Measurements from ENCODE around the gene ZNF407.
"Not testable (repeated sequence)": the region's sequence is repeated elsewhere in the genome, so short reads cannot be mapped to it uniquely, and the experiment has no call there.

ZNF407 gene

DNA sequence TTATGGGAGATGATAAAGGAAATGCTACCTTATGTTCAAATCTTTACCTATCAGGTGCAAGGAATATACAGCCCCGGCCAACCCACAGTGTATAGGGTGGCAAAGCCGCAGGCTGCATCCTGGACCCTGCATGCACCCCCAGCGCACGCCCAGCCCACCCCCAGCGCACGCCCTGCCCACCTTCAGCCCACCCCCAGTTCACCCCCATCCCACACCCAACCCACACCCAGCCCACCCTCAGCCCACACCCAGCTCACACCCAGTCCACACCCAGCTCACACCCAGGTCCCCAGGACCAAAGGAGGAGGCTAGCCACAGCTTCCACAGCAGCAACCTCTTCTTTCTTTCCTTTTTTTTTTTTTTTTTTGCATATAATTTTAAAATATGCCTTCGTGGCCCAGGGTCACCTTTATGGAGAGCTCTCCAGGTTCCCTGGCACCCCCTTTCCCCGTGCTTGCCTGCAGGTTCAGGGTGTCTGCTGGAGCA is 490.4 kb downstream of the ZNF407 start:
- no peak overlapping the region for H3K4me3 ChIP-seq
- H3K9ac ChIP-seq: no peak overlapping the region
- H3K27ac ChIP-seq: no peak overlapping the region
- peaks cover 0 to 17% (median 10%) of the 10 kb centered on the region in 11 experiments; a peak in 14 of 22 replicates for H3K9me3 ChIP-seq (replicated peaks in 1 of 11)
- no peaks in the 10 kb centered on the region for H3K27me3 ChIP-seq
- H3K4me1 ChIP-seq: no peaks in the 10 kb centered on the region
- no peaks in the 10 kb centered on the region for H3K36me3 ChIP-seq
- H3K4me2 ChIP-seq: no peak overlapping the region
- TF ChIP-seq Cebpa-rat (IDR thresholded peaks at IDR 0.05): no peak
- H4K20me1 ChIP-seq: no peaks in the 10 kb centered on the region

GRCh38 chr18:75088622-75089211 is 491.0 kb downstream of the ZNF407 start:
- Histone ChIP-seq H4K20me1 (no peaks in the 10 kb centered on the region), H3K27me3 (no peaks in the 10 kb centered on the region), H3K4me2 (no peak overlapping the region), H3K9me3 (replicated peaks in 1 of 11) (peaks cover 0 to 16% (median 10%) of the 10 kb centered on the region in 11 experiments; a peak in 14 of 22 replicates), H3K4me3 (no peak overlapping the region), H3K9ac (no peak overlapping the region), H3K36me3 (no peaks in the 10 kb centered on the region), H3K4me1 (no peaks in the 10 kb centered on the region), H3K27ac (no peak overlapping the region)
- TF ChIP-seq Cebpa-rat (IDR thresholded peaks at IDR 0.05): no peak

DNA sequence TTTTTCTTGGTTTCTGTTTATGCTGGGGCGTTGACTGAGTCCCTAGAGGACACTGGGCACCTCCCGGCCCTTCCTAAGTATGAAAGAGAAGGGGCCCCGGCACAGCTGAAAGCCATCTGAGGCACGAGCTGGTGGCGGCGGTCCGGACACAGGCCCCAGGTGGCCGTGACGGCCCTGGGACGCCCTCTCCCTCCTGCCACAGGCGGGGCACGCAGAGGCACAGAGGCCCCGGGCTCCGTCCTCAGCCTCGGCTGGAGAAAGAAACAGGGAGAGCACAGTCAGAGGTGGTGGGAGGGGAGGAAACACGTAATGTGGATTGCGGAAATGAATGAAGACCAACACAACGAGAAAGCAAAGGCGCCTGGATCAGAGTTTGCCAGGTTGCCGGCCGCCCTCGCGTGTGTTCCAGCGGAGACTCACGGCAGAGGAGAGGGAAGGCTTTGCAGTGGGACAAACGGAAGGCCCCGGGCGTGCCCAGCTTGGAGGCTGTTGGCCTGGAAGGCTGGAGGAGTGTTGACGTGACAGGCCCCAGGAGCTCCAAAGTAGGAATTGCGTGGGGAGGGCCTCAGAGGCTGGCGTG is 492.2 kb downstream of the ZNF407 start:
- no peaks in the 10 kb centered on the region for H4K20me1 ChIP-seq
- H3K27me3 ChIP-seq: no peaks in the 10 kb centered on the region
- no peaks in the 10 kb centered on the region for H3K36me3 ChIP-seq
- peaks cover 0 to 16% (median 10%) of the 10 kb centered on the region in 11 experiments; a peak in 14 of 22 replicates for H3K9me3 ChIP-seq (replicated peaks in 1 of 11)
- H3K4me1 ChIP-seq: no peaks in the 10 kb centered on the region
- no peak overlapping the region for H3K4me2 ChIP-seq
- H3K27ac ChIP-seq: no peak overlapping the region
- TF ChIP-seq Cebpa-rat (IDR thresholded peaks at IDR 0.05): no peak
- H3K4me3 ChIP-seq: no peak overlapping the region
- H3K9ac ChIP-seq: no peak overlapping the region

DNA sequence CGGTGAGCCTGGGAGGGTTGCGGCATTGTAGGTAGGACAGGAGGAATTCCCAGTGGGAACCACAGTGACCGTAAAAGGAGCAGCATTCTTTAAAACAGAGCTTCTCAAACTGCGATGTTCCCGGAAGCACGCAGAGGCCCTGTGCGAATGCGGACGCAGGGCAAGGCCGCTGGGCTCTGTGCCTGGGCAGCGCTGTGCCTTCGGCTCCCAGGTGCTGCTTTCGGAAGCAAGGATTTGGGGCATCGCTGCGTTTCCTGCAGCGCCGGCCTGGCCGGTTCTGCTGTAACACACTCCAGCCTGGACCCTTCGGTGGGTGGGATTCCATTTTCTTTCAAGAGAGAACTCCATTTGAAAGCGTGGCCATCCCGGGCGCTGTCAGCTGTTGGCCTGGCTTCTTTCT is 492.7 kb downstream of the ZNF407 start:
- Histone ChIP-seq H3K27me3 (no peaks in the 10 kb centered on the region), H3K36me3 (no peaks in the 10 kb centered on the region), H3K27ac (no peak overlapping the region), H3K9ac (no peak overlapping the region), H3K9me3 (replicated peaks in 1 of 11) (peaks cover 0 to 16% (median 10%) of the 10 kb centered on the region in 11 experiments; a peak in 14 of 22 replicates), H3K4me2 (no peak overlapping the region), H3K4me1 (no peaks in the 10 kb centered on the region), H3K4me3 (no peak overlapping the region), H4K20me1 (no peaks in the 10 kb centered on the region)
- no peak for TF ChIP-seq Cebpa-rat (IDR thresholded peaks at IDR 0.05)

- Histone ChIP-seq H3K9ac (no peak overlapping the region), H3K4me3 (no peak overlapping the region), H3K9me3 (replicated peaks in 1 of 11) (peaks cover 17 to 29% (median 25%) of the 10 kb centered on the region in 11 experiments), H3K27me3 (no peaks in the 10 kb centered on the region), H3K4me1 (no peaks in the 10 kb centered on the region), H3K27ac (no peak overlapping the region), H3K4me2 (no peak overlapping the region), H4K20me1 (no peaks in the 10 kb centered on the region), H3K36me3 (no peaks in the 10 kb centered on the region)
- no peak for TF ChIP-seq Cebpa-rat (IDR thresholded peaks at IDR 0.05)
These were observed 500.0 kb downstream of the ZNF407 start for GRCh38 chr18:75097491-75098225.

- H3K27ac ChIP-seq: no peak overlapping the region
- H3K4me1 ChIP-seq: no peaks in the 10 kb centered on the region
- no peaks in the 10 kb centered on the region for H3K27me3 ChIP-seq
- no peaks in the 10 kb centered on the region for H3K36me3 ChIP-seq
- H4K20me1 ChIP-seq: no peaks in the 10 kb centered on the region
- H3K4me3 ChIP-seq: no peak overlapping the region
- H3K4me2 ChIP-seq: no peak overlapping the region
- no peak overlapping the region for H3K9ac ChIP-seq
- peaks cover 17 to 28% (median 25%) of the 10 kb centered on the region in 11 experiments for H3K9me3 ChIP-seq (replicated peaks in 1 of 11)
- no peak for TF ChIP-seq Cebpa-rat (IDR thresholded peaks at IDR 0.05)
These were observed 503.4 kb downstream of the ZNF407 start for GRCh38 chr18:75100832-75101630.

- no peaks in the 10 kb centered on the region for H3K4me1 ChIP-seq
- H3K4me2 ChIP-seq: no peak overlapping the region
- H4K20me1 ChIP-seq: no peaks in the 10 kb centered on the region
- H3K4me3 ChIP-seq: no peak overlapping the region
- TF ChIP-seq Cebpa-rat (IDR thresholded peaks at IDR 0.05): no peak
- no peaks in the 10 kb centered on the region for H3K27me3 ChIP-seq
- peaks cover 17 to 28% (median 24%) of the 10 kb centered on the region in 11 experiments for H3K9me3 ChIP-seq (replicated peaks in 1 of 11)
- H3K27ac ChIP-seq: no peak overlapping the region
- H3K36me3 ChIP-seq: no peaks in the 10 kb centered on the region
- H3K9ac ChIP-seq: no peak overlapping the region
These were observed 504.2 kb downstream of the ZNF407 start for GRCh38 chr18:75101916-75102315.

- not testable (repeated sequence) for H3K36me3 ChIP-seq, H3K27me3 ChIP-seq, H4K20me1 ChIP-seq, H3K27ac ChIP-seq, H3K4me2 ChIP-seq, H3K4me1 ChIP-seq, H3K4me3 ChIP-seq, H3K9ac ChIP-seq
- peaks cover 17 to 28% (median 23%) of the 10 kb centered on the region in 11 experiments for H3K9me3 ChIP-seq (replicated peaks in 1 of 11)
These were observed 506.4 kb downstream of the ZNF407 start for GRCh38 chr18:75104029-75104428.

GRCh38 chr18:75104483-75104882 is 506.8 kb downstream of the ZNF407 start:
- Histone ChIP-seq H3K27me3 (no peaks in the 10 kb centered on the region), H3K27ac (no peak overlapping the region), H3K36me3 (no peaks in the 10 kb centered on the region), H4K20me1 (no peaks in the 10 kb centered on the region), H3K9ac (no peak overlapping the region), H3K4me1 (no peaks in the 10 kb centered on the region), H3K9me3 (replicated peaks in 1 of 11) (peaks cover 17 to 28% (median 23%) of the 10 kb centered on the region in 11 experiments), H3K4me3 (no peak overlapping the region), H3K4me2 (no peak overlapping the region)
- no peak for TF ChIP-seq Cebpa-rat (IDR thresholded peaks at IDR 0.05)

Measured in BLaER1 treated with 17β-estradiol and CSF1 and Interleukin-3, amounts not matched to agents 10 nM and 100 nM (cell line).